Panc1 (cell line): ENCODE data around the gene TATDN3. TPM values are rescaled to one million over a fixed set of nuclear protein-coding genes. Genes with fewer than 3 reads are reported as not detected.

ENCODE experiments used
- ATAC-seq: fragments of 200-7000 bp; cut with Tn5 transposase; 2 replicates; pipeline ENCODE4 v1.9.1; 2020; ENCODE audit warnings: mild to moderate bottlenecking, moderate library complexity
- BruUV-seq: library from RNA; stranded (reverse); fragments of 400-500 nt; replicated peaks from 2 replicates; lab custom pipeline; 2021; lab: Mats Ljungman, UMichigan
- CTCF ChIA-PET: fragments of 300-600 bp; sonication (Branson Sonifier 250); formaldehyde crosslinking; loops from one replicate; lab custom pipeline; 2022; ENCODE audit warnings: antibody characterized with exemption; lab: Charles Lee
- POLR2A ChIA-PET: fragments of 300-600 bp; sonication (Branson Sonifier 250); formaldehyde crosslinking; loops from one replicate; lab custom pipeline; 2022; ENCODE audit warnings: antibody characterized with exemption; lab: Charles Lee
- DNase-seq: peaks from one replicate; pipeline ENCODE4 v3.0.0-alpha.2; 2010; ENCODE audit warnings: low read depth, low spot score
- H3K27ac ChIP-seq: 2 replicates; pipeline ENCODE4 v1.5.1; 2011; ENCODE audit warnings: mild to moderate bottlenecking, low read length, inconsistent platforms
- H3K27me3 ChIP-seq: fragments of 200-500 bp; sonication (Bioruptor generic); 2 replicates; pipeline ENCODE4 v1.6.0; 2014; ENCODE audit warnings: low read length, inconsistent platforms; ENCODE audit not compliant: control insufficient read depth, insufficient read depth
- H3K36me3 ChIP-seq: fragments of 200-500 bp; sonication (Bioruptor generic); 2 replicates; pipeline ENCODE4 v1.5.1; 2014; ENCODE audit warnings: inconsistent platforms, mild to moderate bottlenecking, low read length, moderate library complexity; ENCODE audit not compliant: control insufficient read depth, insufficient read depth
- H3K4me1 ChIP-seq: 2 replicates; pipeline ENCODE4 v1.5.1; 2011; ENCODE audit warnings: inconsistent platforms, mild to moderate bottlenecking, low read length, moderate library complexity; ENCODE audit not compliant: control insufficient read depth, insufficient read depth
- H3K4me3 ChIP-seq, 2 experiments: 2 replicates each; pipeline ENCODE4 v1.5.1; 2011 to 2012; ENCODE audit warnings: low read depth in 2 of 2, low read length in 2 of 2, mild to moderate bottlenecking in 2 of 2, inconsistent platforms in 1 of 2, moderate library complexity in 1 of 2
- H3K9me3 ChIP-seq: fragments of 200-500 bp; sonication (Bioruptor generic); 2 replicates; pipeline ENCODE4 v1.5.1; 2014; ENCODE audit warnings: low read depth, mild to moderate bottlenecking, inconsistent platforms, low read length, moderate library complexity; ENCODE audit not compliant: control insufficient read depth, insufficient read depth
- POLR2AphosphoS5 ChIP-seq: IDR thresholded peaks from 2 replicates; pipeline ENCODE4 v1.6.1; 2012; ENCODE audit warnings: mild to moderate bottlenecking, low read depth, low read length, moderate library complexity
- SIN3A ChIP-seq: IDR thresholded peaks from 2 replicates; pipeline ENCODE4 v1.6.1; 2012; ENCODE audit warnings: low read depth, mild to moderate bottlenecking, low read length, moderate library complexity, borderline replicate concordance; ENCODE audit not compliant: insufficient read depth
- TCF7L2 ChIP-seq: IDR thresholded peaks from 2 replicates; pipeline ENCODE4 v1.6.1; 2011; ENCODE audit warnings: mild to moderate bottlenecking, low read depth, low read length, inconsistent platforms
- in situ Hi-C: cut with HindIII; loops from 2 replicates; pipeline ENCODE4 v1.10.0; 2016; ENCODE audit warnings: low sequenced_read_pairs, low pct_unique_long_range_greater_than_20kb
- intact Hi-C: fragments of 100-400 bp; cut with micrococcal nuclease; formaldehyde crosslinking; loops from one replicate; pipeline ENCODE4 v1.10.0; 2022; ENCODE audit not compliant: unreplicated experiment
- total RNA-seq: library from RNA; stranded (reverse); gene quantifications from one replicate; pipeline ENCODE4 v1.2.1, GENCODE V29; 2021; ENCODE audit not compliant: unreplicated experiment
- TF ChIP-seq, protein P1 (sequence below): fragments of 450-650 bp; IDR thresholded peaks from 2 replicates; pipeline ENCODE4 v1.5.1; 2017; ENCODE audit warnings: mild to moderate bottlenecking
- TF ChIP-seq, protein P2 (sequence below), 2 experiments: IDR thresholded peaks; 2 replicates each; pipeline ENCODE4 v1.6.1; 2011 to 2012; ENCODE audit warnings: low read depth in 2 of 2, control low read depth in 1 of 2, low read length in 1 of 2, mild to moderate bottlenecking in 1 of 2, moderate library complexity in 1 of 2; ENCODE audit not compliant: insufficient read depth in 1 of 2

TATDN3 gene
- total RNA-seq, 1 experiment from 2014 or later = 9.5 TPM

DNA sequence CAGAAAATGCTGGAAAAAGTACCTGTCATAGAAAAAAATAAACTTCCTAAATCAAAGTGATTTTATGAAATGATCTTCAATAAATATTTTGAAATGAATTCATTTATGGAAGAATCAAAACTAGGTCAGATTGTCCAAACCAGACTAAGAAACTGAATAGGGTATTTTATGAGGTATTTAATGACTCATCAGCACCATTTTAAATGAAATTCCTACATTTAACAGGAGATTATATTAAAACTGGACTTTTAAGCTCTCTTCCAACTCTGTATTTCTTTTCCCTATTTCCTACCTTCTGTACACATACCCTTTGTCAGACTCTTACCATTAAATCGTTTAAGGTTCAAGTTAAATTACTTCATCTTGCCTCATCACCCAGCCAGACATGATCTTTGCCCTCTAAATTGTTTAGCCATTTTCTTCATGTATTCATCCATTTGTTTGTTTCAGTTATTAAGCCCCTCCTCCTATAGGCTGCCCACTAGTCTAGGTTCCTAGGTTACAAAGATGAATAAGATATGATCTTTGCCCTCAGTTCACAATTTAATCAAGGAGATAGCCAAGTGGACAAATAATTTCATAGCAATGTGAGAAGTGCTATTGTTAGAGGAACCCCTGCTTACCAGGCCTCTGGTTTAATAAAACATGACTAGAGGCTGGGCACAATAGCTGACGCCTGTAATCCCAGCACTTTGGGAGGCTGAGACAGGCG lies 25.0 kb downstream of the TATDN3 start:
- no peaks in the 10 kb centered on the region for H3K9me3 ChIP-seq
- intact Hi-C loops (loop anchor here (5.0 kb wide), 1 partner anchor 181 kb away; no protein-coding TSS in a partner anchor), in situ Hi-C loops (no loop called here)
- no peak overlapping the region for H3K27ac ChIP-seq
- no peaks in the 10 kb centered on the region for H3K27me3 ChIP-seq
- TF ChIP-seq POLR2AphosphoS5 (no peak), TCF7L2 (no peak), SIN3A (no peak)
- H3K36me3 ChIP-seq = no peaks in the 10 kb centered on the region
- DNase-seq (no peak), ATAC-seq (no peak)
- no TSS peak for BruUV-seq
- no peak overlapping the region for H3K4me3 ChIP-seq
- POLR2A ChIA-PET = no interaction called here
- CTCF ChIA-PET = no interaction called here
- H3K4me1 ChIP-seq = 0 out of 2 replicates have a peak, but pooled peaks cover 3% of the 10 kb centered on the region

DNA sequence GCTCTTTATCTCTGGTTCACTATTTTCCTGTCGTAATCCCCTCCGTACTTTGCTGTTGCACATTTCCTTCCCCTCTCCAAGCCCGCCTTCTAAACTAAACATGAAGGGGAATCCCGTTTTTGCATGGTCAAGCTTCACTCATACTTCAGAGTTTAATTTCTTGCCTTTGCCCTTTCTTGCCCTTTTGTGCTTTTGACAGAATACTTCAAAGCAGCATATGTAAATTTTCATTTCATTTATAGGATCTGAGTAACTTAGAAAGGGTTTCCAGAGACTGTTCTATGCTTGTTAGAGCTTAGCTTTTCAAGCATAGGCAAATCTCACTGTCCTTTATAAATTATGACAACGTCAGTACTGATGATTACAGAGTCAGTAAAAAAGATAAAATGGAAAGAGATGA lies 28.0 kb downstream of the TATDN3 start:
- ATAC-seq (no peak), DNase-seq (no peak)
- BruUV-seq = no TSS peak
- Histone ChIP-seq H3K9me3 (no peaks in the 10 kb centered on the region), H3K27ac (no peak overlapping the region), H3K36me3 (no peaks in the 10 kb centered on the region), H3K27me3 (no peaks in the 10 kb centered on the region), H3K4me3 (no peak overlapping the region), H3K4me1 (0 out of 2 replicates have a peak, but pooled peaks cover 3% of the 10 kb centered on the region)
- intact Hi-C loops (loop anchor here (5.0 kb wide), 1 partner anchor 178 kb away; no protein-coding TSS in a partner anchor), in situ Hi-C loops (no loop called here)
- TF ChIP-seq, protein P1, sequence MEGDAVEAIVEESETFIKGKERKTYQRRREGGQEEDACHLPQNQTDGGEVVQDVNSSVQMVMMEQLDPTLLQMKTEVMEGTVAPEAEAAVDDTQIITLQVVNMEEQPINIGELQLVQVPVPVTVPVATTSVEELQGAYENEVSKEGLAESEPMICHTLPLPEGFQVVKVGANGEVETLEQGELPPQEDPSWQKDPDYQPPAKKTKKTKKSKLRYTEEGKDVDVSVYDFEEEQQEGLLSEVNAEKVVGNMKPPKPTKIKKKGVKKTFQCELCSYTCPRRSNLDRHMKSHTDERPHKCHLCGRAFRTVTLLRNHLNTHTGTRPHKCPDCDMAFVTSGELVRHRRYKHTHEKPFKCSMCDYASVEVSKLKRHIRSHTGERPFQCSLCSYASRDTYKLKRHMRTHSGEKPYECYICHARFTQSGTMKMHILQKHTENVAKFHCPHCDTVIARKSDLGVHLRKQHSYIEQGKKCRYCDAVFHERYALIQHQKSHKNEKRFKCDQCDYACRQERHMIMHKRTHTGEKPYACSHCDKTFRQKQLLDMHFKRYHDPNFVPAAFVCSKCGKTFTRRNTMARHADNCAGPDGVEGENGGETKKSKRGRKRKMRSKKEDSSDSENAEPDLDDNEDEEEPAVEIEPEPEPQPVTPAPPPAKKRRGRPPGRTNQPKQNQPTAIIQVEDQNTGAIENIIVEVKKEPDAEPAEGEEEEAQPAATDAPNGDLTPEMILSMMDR = no peak
- no peak for TF ChIP-seq SIN3A
- no peak for TF ChIP-seq POLR2AphosphoS5
- TF ChIP-seq, protein P2, sequence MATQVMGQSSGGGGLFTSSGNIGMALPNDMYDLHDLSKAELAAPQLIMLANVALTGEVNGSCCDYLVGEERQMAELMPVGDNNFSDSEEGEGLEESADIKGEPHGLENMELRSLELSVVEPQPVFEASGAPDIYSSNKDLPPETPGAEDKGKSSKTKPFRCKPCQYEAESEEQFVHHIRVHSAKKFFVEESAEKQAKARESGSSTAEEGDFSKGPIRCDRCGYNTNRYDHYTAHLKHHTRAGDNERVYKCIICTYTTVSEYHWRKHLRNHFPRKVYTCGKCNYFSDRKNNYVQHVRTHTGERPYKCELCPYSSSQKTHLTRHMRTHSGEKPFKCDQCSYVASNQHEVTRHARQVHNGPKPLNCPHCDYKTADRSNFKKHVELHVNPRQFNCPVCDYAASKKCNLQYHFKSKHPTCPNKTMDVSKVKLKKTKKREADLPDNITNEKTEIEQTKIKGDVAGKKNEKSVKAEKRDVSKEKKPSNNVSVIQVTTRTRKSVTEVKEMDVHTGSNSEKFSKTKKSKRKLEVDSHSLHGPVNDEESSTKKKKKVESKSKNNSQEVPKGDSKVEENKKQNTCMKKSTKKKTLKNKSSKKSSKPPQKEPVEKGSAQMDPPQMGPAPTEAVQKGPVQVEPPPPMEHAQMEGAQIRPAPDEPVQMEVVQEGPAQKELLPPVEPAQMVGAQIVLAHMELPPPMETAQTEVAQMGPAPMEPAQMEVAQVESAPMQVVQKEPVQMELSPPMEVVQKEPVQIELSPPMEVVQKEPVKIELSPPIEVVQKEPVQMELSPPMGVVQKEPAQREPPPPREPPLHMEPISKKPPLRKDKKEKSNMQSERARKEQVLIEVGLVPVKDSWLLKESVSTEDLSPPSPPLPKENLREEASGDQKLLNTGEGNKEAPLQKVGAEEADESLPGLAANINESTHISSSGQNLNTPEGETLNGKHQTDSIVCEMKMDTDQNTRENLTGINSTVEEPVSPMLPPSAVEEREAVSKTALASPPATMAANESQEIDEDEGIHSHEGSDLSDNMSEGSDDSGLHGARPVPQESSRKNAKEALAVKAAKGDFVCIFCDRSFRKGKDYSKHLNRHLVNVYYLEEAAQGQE (IDR thresholded peaks at IDR 0.05; ENCODE audit: insufficient read depth in 1 of 2, low read depth in 2 of 2, low read length in 1 of 2) = no peak
- TF ChIP-seq TCF7L2 = no peak
- POLR2A ChIA-PET = no interaction called here
- CTCF ChIA-PET = no interaction called here

DNA sequence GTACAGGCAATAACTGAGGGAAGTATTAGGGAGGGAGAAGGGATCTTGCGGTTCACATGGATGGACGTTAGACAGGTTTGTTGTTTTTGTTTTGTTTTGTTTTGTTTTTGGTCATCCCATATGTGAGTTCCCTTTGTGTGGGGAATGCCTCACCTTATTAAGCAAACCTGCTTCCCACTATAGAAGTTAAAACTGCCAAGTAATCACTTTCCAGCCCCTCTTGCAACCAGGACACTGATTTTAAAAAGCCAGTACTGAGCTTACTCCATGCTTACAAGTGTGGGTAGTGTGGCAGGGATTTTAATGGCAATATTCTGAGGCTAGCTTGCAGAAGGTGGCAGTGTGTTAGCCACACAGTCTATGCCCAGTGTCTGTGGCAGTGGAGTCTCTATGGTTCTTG lies 29.3 kb downstream of the TATDN3 start:
- ATAC-seq (no peak; the same call in 1 of the 2 replicates), DNase-seq (no peak)
- TF ChIP-seq, protein P1 = no peak
- TF ChIP-seq, protein P2 (IDR thresholded peaks at IDR 0.05; ENCODE audit: insufficient read depth in 1 of 2, low read depth in 2 of 2, low read length in 1 of 2) = no peak
- no peak for TF ChIP-seq SIN3A
- in situ Hi-C loops = no loop called here
- Histone ChIP-seq H3K36me3 (no peaks in the 10 kb centered on the region), H3K4me3 (no peak overlapping the region), H3K27me3 (no peaks in the 10 kb centered on the region), H3K27ac (no peak overlapping the region), H3K4me1 (0 out of 2 replicates have a peak, but pooled peaks cover 3% of the 10 kb centered on the region), H3K9me3 (peaks cover 11% of the 10 kb centered on the region)
- CTCF ChIA-PET = interaction anchor here (0.7 kb wide), 1 partner anchor 130 kb away, joined by 5 read pairs; no protein-coding TSS in a partner anchor
- intact Hi-C loops = no loop called here
- no TSS peak for BruUV-seq
- POLR2A ChIA-PET = no interaction called here
